Measurements from ENCODE around the gene CFAP58.

The CFAP58 gene

GRCh38 chr10:104308439-104308903 is 45.2 kb upstream of the CFAP58 start:
- Mint-ChIP-seq H3K4me1 (peaks cover 19% of the 10 kb centered on the region), H3K36me3 (ENCODE audit: low read depth) (peaks cover 21% of the 10 kb centered on the region), H3K4me3 (no peak overlapping the region), H3K9me3 (peaks cover 2% of the 10 kb centered on the region), H3K27me3 (ENCODE audit: low read depth) (peaks cover 4% of the 10 kb centered on the region), H3K27ac (no peak overlapping the region)
- TF ChIP-seq, protein P1, sequence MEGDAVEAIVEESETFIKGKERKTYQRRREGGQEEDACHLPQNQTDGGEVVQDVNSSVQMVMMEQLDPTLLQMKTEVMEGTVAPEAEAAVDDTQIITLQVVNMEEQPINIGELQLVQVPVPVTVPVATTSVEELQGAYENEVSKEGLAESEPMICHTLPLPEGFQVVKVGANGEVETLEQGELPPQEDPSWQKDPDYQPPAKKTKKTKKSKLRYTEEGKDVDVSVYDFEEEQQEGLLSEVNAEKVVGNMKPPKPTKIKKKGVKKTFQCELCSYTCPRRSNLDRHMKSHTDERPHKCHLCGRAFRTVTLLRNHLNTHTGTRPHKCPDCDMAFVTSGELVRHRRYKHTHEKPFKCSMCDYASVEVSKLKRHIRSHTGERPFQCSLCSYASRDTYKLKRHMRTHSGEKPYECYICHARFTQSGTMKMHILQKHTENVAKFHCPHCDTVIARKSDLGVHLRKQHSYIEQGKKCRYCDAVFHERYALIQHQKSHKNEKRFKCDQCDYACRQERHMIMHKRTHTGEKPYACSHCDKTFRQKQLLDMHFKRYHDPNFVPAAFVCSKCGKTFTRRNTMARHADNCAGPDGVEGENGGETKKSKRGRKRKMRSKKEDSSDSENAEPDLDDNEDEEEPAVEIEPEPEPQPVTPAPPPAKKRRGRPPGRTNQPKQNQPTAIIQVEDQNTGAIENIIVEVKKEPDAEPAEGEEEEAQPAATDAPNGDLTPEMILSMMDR (IDR thresholded peaks at IDR 0.05; ENCODE audit: unreplicated experiment in 3 of 3): no peak

- Mint-ChIP-seq H3K27me3 (ENCODE audit: low read depth) (peaks cover 4% of the 10 kb centered on the region), H3K4me3 (no peak overlapping the region), H3K4me1 (peaks cover 14% of the 10 kb centered on the region), H3K27ac (no peak overlapping the region), H3K36me3 (ENCODE audit: low read depth) (peaks cover 25% of the 10 kb centered on the region), H3K9me3 (no peaks in the 10 kb centered on the region)
- TF ChIP-seq, protein P1 (IDR thresholded peaks at IDR 0.05; ENCODE audit: unreplicated experiment in 3 of 3): no peak
Measured at GRCh38 chr10:104309980-104310978, 43.4 kb upstream of the CFAP58 start.

- TF ChIP-seq, protein P1 (IDR thresholded peaks at IDR 0.05; ENCODE audit: unreplicated experiment in 3 of 3): no peak
- H3K9me3 Mint-ChIP-seq: no peaks in the 10 kb centered on the region
- peaks cover 8% of the 10 kb centered on the region for H3K4me1 Mint-ChIP-seq
- H3K27ac Mint-ChIP-seq: no peak overlapping the region
- no peak overlapping the region for H3K4me3 Mint-ChIP-seq
- H3K27me3 Mint-ChIP-seq (ENCODE audit: low read depth): no peaks in the 10 kb centered on the region
- peaks cover 30% of the 10 kb centered on the region for H3K36me3 Mint-ChIP-seq (ENCODE audit: low read depth)
Measured at GRCh38 chr10:104311184-104311720, 42.4 kb upstream of the CFAP58 start.

DNA sequence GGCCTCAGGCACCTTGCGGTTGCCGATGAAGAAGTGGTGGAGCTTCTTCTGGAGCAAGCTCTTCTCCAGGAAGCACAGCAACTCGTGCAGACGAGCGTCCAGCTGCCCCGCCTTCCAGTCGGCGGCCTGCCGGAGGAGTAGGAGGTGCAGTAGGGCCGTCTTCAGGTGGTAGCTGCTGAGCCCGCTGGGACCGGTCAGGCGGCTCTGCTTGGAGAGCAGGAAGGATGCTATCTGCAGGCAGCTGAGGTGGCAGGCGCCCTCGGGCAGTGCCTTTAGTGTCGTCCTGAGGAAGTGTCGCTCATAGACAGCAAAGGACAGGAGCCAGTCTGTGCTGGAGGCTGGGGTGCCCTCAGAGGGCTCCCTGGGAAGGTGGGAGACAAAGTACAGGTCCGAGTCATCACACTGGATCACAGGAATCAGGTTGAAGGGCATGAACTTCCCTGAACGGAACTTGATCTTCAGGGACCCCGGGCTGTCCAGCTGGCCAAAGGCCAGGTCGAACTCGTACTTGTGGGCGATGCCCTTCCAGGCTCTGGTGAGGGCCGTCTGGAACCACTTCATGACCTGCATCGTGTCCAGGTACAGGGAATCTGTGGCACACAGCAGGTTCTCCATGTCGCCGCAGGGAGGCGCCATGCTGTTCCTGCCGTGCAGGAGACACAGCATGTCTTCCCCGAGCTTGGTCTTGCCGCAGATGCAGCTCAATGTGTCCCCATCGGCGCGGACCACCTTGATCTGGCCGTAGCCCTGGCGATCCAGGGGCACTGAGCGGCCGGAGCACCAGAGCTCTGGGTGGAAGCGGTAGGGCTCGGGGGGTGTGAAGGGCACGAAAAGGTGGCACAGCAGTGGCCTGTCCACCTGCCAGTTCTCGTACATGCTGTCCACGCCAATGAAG is 38.8 kb upstream of the CFAP58 start:
- Mint-ChIP-seq H3K9me3 (no peaks in the 10 kb centered on the region), H3K27me3 (ENCODE audit: low read depth) (no peaks in the 10 kb centered on the region), H3K4me3 (no peak overlapping the region)

DNA sequence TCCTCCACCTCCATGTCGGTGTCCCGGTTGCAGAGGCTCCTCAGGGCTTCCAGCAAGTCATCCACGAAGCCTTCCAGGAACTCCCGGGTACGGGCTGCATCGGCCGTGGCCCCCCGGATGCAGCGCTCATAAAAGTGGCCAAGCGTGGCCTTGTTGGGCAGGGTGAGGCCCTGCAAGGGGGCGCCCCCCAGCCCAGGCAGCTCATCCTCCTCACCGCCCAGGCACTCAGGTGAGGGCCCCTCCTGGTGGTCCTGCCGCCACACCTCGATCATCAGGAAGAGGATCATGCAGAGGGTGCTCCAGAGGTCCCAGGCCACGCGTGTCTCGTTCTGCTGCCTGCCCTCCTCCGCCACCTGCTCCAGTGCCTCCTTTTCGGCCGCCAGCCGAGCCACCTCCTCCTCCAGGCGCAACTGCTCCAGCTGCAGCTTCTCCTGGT is 38.1 kb upstream of the CFAP58 start:
- no peaks in the 10 kb centered on the region for H3K9me3 Mint-ChIP-seq
- no peaks in the 10 kb centered on the region for H3K27me3 Mint-ChIP-seq (ENCODE audit: low read depth)
- TF ChIP-seq, protein P1 (IDR thresholded peaks at IDR 0.05; ENCODE audit: unreplicated experiment in 3 of 3): no peak
- H3K36me3 Mint-ChIP-seq (ENCODE audit: low read depth): peaks cover 46% of the 10 kb centered on the region
- H3K27ac Mint-ChIP-seq: no peak overlapping the region
- H3K4me1 Mint-ChIP-seq: peaks cover 39% of the 10 kb centered on the region
- H3K4me3 Mint-ChIP-seq: no peak overlapping the region

More for the DNA sequence above, 38.8 kb upstream of the CFAP58 start:
- H3K36me3 Mint-ChIP-seq (ENCODE audit: low read depth): peaks cover 50% of the 10 kb centered on the region
- H3K27ac Mint-ChIP-seq: no peak overlapping the region
- H3K4me1 Mint-ChIP-seq: peaks cover 32% of the 10 kb centered on the region
- TF ChIP-seq, protein P1 (IDR thresholded peaks at IDR 0.05; ENCODE audit: unreplicated experiment in 3 of 3): no peak

Measured in nephron (organoid).